ENCODE measurements around the gene INTS15.
"Not testable (repeated sequence)": the region's sequence is repeated elsewhere in the genome, so short reads cannot be mapped to it uniquely, and the experiment has no call there.

The INTS15 gene

DNA sequence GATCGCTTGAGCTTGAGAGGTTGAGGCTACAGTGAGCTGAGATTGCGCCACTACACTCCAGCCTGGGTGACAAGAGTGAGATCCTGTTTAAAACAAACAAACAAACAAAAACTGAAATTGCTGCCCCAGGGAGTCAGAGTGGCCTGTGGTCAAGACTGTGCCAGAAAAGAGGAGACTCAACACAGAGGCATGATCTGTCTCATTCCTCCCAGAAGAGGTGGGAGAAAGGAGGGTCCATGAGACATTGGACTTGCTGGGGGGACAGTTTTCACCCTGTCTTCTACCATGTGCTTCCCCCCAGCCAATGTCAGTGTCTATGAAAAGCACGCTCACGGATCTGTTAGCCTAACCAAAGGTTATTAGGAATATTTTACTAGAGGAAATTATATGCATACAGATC lies 28.8 kb downstream of the INTS15 start:
- DNase-seq (ENCODE audit: low read depth): no peak

DNA sequence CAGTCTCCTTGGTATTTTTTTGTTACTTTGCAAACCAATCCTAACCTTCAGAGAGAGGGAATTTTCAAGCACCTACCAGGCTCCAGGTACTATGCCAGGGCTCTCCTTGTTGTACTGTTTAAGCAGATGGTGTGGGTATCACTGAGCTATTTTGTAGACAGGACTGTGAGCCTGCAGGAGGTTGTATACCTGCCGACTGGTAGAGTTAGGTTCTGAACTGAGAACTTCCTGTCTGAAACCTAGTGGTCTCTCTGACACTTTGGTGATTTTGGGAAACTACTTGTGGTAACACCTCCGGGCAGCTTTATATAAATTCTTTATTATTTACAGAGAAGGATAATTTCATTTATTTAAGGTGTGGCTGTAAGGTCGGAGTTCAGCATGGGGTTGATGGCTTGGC lies 30.1 kb downstream of the INTS15 start:
- no peak for DNase-seq (ENCODE audit: low read depth)

DNA sequence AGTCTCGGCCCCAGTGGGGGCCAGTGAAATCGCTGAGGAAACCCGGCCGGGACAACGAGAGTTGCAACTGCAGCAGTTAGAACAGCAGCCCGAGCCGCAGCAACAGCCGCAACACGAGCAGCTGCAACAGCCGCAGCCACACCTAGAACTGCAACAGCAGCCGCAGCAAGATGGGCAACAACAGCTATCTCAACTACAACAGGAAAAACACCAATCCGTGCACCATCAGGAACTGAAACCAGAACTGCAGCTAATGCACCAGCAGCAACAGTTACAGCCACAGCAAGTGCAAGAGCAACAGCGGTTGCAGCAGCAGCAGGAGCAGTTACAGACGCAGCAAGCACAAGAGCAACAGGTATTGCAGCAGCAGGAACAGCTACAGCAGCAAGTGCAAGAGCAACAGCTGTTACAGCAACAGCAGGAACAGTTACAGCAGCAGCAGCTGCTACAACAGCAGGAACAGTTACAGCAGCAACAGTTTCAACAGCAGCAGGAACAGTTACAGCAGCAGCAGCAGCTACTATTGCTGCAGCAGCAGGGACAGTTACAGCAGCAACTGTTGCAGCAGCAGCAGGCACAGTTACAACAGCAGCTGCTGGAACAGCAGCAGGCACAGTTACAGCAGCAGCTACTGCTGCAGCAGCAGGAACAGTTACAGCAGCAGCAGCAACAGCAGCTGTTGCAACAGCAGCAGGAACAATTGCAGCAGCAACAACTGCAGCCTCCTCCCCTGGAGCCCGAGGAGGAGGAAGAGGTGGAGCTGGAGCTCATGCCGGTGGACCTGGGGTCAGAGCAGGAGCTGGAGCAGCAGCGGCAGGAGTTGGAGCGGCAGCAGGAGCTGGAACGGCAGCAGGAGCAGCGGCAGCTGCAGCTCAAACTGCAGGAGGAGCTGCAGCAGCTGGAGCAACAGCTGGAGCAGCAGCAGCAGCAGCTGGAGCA lies 31.6 kb downstream of the INTS15 start:
- no peak for DNase-seq (ENCODE audit: low read depth)

DNA sequence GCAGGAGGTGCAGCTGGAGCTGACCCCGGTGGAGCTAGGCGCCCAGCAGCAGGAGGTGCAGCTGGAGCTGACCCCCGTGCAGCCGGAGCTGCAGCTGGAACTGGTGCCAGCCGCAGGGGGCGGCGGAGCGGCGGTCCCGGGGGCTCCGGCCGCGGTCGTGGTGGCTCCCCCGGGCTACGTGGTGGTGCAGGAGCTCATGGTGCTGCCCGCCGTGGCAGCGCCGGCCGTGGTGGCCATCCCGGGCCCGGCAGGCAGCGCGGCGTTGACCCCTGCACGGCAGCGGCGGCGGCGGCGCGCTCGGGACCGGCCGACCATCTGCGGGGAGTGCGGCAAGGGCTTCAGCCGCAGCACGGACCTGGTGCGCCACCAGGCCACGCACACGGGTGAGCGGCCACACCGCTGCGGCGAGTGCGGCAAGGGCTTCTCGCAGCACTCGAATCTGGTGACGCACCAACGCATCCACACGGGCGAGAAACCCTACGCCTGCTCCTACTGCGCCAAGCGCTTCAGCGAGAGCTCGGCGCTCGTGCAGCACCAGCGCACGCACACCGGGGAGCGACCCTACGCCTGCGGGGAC lies 32.4 kb downstream of the INTS15 start:
- no peak for DNase-seq (ENCODE audit: low read depth)

DNA sequence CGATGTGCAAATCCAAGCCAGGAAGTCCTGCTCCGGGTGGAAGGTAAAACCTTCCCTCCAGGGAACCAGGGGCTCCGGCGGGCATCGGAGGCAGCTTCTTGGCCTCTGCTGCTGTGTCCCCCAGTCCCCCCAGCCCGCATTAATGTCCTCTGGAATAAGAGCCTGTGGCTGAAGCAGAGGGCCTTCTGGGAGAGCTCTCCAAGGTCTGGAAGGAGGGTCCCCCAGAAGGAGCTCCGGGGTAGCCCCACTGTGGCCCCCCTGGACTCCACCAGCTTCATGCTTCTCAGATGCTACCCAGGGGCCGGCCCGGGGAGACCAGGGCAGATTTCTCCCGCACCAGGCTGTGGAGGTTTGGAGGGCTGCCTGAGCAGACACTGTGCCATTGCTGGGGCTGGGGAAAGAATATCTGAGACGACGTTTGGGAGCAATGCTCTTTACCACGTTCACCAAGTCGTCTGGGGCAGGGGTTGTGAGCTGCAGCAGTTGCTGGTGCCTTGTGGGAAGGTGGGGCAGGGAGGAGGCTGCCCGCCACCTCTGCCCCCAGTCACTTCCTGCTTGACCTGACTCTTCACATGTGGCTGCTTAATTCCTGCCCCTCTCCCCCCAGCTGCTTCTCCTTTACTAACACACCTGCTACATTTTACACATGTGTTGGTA lies 33.9 kb downstream of the INTS15 start:
- DNase-seq (ENCODE audit: low read depth): no peak

DNA sequence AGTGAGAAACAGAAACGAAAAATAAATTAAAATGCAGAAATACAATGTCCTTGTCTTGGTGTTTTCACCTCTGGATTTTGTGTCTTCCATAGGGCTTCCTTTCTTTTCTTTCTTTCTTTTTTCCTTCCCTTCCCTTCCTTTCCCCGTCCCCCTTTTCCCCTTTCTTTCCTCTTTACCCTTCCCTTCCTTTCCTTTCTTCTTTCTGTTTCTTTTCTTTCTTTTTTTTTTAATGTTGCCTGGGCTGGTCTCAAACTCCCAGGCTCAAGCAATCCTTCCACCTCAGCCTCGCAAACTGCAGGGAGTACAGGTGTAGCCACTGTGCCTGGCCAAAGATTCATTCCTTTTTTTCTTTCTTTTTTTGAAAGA lies 34.4 kb downstream of the INTS15 start:
- DNase-seq (ENCODE audit: low read depth): no peak

DNA sequence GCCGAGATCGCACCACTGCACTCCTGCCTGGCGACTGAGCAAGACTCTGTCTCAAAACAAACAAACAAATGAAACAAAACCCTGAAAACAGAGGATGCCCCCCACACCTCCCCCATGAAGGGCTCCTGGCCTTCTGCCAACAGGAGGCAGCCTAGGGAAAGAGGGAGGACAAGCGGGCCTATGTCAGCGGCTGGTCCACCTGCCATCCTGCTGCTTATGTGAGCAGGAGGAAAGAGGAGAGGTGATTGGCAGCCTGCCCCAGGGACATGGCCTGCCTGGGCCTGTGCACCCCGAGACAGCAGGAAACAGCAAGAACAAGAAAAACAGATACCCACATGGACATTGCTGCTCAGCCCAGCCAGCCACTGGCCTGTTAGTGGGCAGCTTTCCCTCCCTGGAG lies 38.2 kb downstream of the INTS15 start:
- no peak for DNase-seq (ENCODE audit: low read depth)

DNA sequence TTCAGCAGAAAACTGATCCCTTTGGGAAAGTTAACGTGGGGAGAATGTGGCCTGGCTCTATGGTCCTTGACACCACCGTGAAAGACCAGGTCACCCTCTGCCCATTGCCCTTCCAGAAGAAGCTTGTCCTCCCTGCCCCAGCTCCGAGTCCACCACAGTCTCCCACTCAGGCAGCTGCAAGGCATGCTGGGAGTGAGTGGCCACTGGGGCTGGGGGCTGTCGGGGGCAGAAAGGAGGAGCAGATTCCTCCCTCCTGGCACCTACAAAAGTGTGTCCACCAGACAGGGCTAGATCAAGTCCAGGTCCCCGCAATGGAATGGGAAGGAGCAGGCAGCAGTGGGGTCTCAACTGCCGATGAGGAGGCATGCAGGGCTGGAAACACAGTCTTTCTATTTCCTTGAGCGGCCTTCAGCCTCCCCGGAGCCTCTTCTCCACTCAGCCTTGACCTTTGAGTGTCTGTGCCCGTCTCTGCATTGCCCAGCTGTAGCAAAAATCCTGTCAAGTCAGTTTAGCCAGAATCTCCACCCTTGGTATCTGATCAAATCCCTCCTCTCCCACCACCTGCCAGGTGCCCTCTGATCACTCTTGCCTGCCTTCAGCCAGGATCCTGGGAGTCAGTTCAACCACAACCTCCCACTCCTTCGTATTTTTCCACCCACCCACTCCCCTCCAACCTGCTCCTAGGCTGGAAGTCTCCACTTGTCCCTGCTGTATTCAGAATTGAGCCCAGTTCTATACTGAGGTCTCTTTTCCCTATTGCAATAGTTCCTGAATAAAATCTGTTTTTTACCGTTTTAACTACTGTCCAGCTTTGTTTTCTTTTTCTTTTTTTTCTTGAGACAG lies 40.4 kb downstream of the INTS15 start:
- no peak for DNase-seq (ENCODE audit: low read depth)

DNA sequence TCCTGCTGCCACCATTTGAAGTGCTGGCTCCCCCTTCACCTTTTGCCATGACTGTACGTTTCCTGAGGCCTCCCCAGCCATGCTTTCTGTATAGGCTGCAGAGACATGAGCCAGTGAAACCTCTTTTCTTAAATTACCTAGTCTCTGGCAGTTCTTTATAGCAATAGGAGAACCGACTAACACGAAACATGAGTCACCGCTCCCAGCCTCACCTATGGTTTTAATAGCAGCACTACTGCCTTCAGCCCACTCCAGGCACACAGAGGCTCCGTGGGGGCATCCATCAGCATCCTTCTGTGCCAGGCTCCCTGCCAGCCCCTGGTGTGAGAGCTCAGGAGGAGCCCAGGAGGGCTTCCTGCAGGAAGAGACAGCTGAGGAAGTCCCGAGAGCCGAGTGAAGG lies 41.8 kb downstream of the INTS15 start:
- DNase-seq (ENCODE audit: low read depth): no peak

DNA sequence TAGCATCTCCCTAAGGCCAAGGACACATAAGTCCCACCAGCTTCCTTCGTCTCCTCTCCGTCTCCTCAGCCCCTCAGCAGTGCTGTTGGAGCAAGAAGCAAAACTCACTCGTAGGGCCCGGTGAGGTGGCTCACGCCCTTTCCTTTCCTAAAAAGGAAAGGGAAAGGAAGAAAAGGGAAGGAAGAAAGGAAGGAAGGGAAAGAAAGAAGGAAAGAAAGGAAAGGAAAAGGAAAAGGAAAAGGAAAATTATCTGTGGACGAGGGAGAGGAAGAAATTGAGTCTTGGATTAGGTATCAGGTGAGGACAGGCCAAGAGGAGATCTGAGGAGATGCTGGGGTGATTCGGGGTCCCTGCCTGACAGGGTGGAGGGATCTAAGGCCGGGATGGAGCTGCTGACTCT lies 44.2 kb downstream of the INTS15 start:
- no peak for DNase-seq (ENCODE audit: low read depth)

DNA sequence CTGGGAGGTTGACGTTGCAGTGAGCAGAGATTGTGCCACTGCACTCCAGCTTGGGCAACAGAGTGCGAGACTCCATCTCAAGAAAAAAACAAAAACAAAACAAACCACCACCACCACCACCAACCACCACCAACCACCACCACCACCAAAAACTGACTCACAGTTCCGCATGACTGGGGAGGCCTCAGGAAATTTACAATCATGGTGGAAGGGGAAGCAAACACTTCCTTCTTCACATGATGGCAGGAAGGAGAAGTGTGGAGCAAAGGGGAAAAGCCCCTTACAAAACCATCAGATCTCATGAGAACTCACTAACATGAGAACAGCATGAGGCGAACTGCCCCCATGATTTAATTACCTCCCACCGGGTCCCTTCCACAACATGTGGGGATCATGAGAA lies 45.1 kb downstream of the INTS15 start:
- DNase-seq (ENCODE audit: low read depth): not testable (repeated sequence)

DNA sequence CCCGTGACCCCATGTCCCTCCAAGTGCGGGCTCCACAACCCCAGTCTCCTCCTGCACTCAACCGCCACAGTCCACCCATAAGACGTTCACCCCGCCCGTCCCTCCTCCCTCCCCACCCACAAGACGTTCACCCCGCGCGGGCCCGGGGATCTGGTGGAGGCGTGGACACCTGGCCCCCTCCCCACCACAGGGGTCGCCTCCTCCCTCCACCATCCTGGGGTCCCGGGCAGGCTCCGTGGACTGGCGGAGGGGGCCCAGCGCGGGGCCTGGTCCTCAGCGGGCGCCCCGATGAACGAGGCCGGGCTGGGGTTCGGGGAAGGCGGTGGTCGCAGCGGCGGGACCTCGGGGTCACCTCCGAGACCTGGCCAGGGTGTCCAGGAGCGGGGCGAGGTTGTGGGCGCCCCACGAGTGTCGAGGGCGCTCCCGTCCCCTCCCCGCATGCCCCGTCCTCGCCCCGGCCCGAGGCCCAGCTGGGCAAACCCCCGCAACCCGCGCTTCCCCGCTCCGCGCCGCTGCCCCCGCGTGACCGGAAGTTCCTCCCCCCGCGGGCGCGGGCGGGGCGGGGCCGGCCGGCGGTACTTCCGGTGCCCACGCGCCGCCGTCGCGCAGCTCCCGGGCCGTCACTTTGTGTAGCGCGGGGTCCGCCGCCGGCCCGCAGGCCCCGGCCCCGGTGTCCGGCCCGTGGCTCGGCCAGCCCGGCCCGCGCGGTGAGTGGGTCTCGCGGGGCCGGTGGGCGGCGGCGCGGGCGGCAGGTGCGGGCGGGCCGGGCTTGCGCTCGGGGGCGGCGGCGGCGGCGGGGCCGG lies 47.1 kb downstream of the INTS15 start, which contains the start of gene ZNF316:
Gene ZNF316, plus strand, starts transcription at position 578 of the 803 bp plus-strand sequence. CDS start 5,092 bp downstream, outside the sequence.
- peak; percentile 52 for DNase-seq (ENCODE audit: low read depth)

DNA sequence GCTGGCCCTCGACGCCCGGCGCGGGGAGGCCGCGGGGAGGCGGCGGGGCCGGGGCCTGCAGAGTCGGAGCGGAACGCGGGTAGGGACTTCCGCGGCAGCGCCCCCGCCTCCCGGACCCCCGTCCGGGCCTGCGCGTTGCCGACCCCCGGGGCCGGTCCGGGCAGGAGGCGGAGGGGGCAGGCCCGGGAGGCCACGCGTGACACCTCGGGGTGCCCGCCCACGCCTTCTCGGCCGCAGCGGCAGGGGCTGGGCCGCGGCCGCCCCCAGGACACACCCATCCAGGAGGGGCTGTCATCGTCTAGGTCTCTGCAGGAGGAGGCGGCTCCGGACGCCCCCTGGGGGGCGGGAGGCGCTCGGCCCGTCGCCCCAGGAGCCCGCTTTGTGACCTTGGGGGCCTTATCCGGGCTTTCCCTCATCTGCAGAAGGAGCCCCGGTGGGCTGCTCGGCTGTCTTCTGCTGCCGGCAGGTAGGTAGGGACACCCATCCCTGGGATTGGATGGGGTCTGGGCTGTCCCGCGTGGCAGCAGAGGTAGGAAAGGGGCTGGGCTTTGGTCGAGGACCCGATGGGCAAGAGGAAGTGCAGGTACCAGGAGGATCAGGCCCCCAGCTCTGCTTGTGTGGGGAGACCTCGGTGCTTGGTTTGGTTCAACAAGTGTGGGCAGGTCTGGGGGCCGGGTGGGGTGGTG lies 47.9 kb downstream of the INTS15 start:
- DNase-seq (ENCODE audit: low read depth): peak; percentile 51

DNA sequence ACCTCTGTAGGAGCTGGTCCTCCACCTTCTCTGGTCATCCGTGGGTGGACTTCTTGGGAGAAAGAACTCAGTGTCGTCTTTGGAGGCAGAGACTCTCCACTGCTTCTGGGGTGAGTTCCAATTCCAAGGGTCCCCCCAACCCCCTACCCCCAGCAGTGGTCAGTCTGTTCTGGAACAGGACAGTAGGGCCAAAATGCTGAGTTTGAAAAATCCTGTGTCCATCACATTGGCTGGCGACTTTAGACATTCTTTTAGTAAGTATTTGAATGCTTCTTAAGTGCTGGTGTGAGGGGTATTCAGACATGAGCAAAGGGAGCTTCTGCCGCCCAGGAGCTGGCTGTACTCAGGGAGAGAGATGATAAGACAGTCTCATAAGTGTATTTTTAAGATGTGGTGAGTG lies 49.2 kb downstream of the INTS15 start:
- no peak for DNase-seq (ENCODE audit: low read depth)

DNA sequence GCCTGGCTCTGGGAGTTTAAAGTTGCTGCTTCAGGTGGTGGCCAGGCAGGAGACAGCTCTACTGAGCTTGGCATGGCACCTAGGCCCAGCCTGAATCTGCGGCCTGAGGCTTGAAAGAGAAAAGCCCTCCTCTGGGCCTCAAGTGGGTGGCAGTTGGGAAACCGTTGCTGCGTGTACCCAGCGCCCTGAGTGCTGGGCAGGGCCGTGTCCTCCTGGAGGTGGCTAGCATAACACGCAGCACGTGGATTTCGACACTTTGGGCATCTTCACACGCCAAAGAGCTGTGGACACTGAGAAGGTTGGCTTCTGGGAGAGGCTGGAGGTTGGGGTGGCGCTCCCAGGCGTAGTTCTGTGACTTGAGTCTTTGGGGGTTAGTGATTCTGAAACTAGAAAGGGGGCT lies 49.8 kb downstream of the INTS15 start:
- DNase-seq (ENCODE audit: low read depth): no peak

DNA sequence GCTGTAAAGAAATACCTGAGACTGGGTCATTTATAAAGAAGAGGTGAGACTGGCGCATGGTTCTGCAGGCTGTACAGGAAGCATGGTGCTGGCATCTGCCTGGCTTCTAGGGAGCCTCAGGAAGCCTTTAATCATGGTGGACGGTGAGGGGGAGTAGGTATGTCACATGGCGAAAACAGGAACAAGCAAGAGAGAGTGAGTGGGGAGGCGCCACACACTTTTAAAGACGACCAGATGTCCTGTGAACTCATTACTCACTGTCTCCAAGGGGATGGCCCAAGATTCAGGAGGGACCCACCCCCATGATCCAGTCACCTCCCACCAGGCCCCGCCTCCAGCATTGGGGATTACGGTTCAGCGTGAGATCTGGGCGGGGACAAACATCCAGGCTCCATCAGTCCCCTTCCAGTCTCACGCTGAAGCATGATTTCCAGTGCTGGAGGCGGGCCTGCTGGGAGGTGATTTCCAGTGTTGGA lies 50.5 kb downstream of the INTS15 start:
- DNase-seq (ENCODE audit: low read depth): no peak

DNA sequence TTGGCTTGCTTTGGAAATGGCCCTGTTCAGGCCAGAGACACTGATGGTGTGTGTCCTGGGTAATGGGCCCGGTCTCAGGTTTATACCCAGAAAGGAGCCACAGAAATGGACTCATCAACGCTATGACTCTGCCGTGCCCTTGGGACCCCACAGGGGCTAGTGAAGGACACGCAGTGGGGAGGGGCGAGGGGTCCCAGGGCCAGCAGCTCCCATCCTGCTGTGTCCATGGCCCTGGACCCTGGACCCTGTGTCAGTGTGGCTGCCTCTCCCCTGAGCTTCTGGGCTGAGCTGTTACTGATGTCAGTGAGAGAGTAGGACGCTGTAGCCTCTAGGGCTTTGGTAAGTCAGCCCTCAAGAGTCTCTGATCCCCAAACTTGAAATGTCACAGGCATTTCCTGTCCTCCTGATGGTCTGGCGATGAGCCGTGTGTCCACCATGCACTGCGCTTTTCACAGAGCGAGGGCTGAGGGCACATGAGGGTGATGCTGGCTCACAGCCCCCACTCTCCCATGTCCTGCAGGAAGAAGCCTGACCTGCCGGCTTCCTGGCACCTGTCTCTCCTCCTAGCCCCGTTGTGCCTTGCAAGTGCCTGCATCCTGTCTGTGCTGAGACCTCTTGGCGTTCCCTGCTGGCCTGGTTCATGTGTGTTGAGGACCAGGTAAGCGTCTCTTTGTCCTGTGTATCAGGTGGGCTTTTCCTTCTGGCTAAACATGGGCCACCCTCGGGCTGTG lies 51.6 kb downstream of the INTS15 start:
- no peak for DNase-seq (ENCODE audit: low read depth)

DNA sequence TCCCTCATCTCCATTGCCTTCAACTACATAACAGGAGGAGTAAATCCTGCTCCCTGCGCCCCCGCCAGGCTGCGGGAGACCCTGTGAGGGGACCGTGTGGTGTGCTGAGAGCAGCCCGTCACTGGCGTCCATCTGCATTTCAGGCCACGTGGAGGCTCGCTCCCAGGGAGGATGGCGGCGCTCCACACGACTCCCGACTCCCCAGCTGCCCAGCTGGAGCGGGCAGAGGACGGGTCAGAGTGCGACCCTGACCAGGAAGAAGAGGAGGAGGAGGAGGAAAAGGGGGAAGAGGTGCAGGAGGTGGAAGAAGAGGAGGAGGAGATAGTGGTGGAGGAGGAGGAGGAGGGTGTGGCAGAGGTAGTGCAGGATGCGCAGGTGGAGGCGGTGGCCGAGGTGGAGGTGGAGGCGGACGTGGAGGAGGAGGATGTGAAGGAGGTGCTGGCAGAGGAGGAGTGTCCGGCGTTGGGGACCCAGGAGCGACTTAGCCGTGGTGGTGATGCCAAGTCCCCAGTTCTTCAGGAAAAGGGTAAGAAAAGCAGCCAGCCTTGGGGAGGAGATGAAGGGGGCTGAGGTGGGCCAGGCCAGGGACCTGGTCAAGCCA lies 52.5 kb downstream of the INTS15 start:
- no peak for DNase-seq (ENCODE audit: low read depth)

DNA sequence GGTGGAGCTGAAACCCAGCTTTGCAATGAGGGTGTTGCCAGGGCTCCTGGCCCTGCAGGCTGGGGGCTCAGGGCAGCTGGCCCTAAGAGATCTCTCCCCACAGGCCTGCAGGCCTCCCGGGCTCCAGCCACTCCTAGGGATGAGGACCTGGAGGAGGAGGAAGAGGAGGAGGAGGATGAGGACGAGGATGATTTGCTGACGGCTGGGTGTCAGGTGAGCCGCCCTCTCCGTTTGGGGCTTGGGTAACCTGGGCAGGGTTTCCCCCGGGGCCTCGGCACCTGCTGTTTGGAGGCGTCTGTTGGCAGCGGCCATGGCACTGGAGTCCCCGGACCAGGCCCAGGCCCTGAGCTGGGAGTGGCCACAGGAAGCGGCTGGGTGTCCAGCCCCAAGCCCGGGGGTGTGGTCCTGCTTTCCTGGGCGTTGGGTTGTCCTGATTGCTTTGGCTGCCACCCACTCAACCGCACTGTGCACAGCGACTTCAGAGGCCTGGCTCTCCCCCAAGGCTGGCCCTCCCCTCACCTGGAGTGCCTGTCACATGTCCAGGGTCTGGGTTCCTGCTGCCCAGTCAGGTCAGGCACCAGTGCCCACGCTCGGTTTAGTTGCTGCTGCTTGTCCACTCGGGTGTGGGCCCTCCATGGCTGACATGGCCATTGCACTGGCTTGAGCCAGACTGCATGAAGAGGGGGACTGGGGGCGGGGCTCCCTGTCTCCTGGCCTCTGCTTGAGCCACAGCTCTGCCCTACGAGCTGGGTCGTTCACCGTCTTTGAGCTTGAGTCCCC lies 53.2 kb downstream of the INTS15 start:
- no peak for DNase-seq (ENCODE audit: low read depth)

Data from activated T-helper 9 cell treated with anti-CD3 and anti-CD28 coated beads, Interleukin-2, amount 50 U/mL, for 16 hours (primary cell).